Stromal cell of bone marrow (primary cell): ENCODE measurements around the gene WWTR1.

Experiments used
- DNase-seq: peaks from one replicate; pipeline ENCODE4 v3.0.0-alpha.2; 2012; ENCODE audit warnings: low read depth

Gene WWTR1

GRCh38 chr3:149592758-149593240, 65.0 kb downstream of the WWTR1 start:
- no peak for DNase-seq

- no peak for DNase-seq
Observed at GRCh38 chr3:149590691-149591441, 67.0 kb downstream of the WWTR1 start.

- DNase-seq, result no peak
Observed at GRCh38 chr3:149589332-149589731, 68.5 kb downstream of the WWTR1 start.

- no peak for DNase-seq
Observed at GRCh38 chr3:149588909-149589308, 68.9 kb downstream of the WWTR1 start.

DNA sequence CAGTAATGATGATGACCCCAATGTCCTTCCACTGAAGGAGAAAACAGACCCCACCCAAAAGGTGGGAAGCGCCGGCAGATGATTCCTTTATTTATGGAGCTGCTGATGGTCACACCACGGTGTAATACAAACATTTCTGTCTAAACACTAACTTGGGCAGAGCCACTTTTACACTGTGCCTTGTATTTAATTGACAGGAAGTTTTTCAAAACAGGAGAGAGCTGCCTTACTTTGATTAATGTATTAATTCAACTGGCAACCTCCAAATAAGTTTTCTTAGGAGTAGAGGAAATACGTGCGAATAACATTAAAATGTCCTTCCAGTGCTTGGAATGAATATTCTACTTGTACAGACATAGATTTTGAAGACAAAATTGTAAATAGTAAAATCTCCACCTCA, 70.4 kb downstream of the WWTR1 start:
- no peak for DNase-seq

- DNase-seq, result no peak
Observed at GRCh38 chr3:149586871-149587270, 71.0 kb downstream of the WWTR1 start.

GRCh38 chr3:149585401-149585726, 72.5 kb downstream of the WWTR1 start:
- DNase-seq, result no peak

GRCh38 chr3:149583921-149584635, 73.7 kb downstream of the WWTR1 start:
- no peak for DNase-seq

GRCh38 chr3:149582395-149582794, 75.4 kb downstream of the WWTR1 start:
- no peak for DNase-seq

- DNase-seq, result peak; percentile 90
Observed at GRCh38 chr3:149581681-149582370, 76.0 kb downstream of the WWTR1 start.

DNA sequence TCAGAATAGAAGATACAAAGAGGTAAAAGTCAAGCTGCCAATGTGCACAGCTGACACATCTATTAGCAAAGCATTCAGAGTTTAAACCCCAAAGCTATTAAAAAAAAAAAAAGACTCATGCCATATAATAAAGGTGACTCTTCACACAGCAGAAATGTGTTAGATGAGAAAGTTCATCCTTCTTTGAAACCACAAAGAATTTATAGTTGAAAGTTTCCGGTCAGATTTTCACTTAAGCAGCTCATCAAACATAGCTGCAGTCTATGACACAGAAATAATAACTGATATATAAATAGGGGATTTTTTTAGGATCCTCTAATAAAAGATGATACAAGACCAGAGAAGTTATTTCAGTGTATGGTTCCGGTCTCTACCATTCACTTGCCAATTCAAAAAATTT, 76.6 kb downstream of the WWTR1 start:
- DNase-seq, result no peak

GRCh38 chr3:149579838-149580542, 77.8 kb downstream of the WWTR1 start:
- DNase-seq, result no peak

DNA sequence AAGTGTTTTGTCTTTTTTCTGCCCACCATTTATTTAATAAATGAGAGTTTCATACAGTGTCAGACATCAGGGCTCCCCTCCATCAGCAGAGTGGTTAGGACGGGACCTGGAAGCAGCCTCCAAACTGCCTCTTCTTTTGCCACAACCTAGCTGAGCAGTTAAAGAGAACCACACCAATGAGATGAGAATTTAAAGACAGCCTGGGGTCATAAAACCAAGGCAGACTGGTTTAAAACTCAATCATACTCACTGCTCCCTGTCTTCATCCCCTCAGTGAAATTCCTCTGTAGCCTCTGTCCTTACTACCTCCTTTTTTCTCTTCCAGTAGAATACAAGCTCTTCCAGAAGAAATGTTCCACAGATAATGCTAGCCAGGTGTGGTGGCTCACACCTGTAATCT, 78.7 kb downstream of the WWTR1 start:
- DNase-seq, result no peak

- DNase-seq, result no peak
Observed at GRCh38 chr3:149577801-149578200, 80.0 kb downstream of the WWTR1 start.

GRCh38 chr3:149575961-149576564, 81.8 kb downstream of the WWTR1 start:
- peak; percentile 98 for DNase-seq

DNA sequence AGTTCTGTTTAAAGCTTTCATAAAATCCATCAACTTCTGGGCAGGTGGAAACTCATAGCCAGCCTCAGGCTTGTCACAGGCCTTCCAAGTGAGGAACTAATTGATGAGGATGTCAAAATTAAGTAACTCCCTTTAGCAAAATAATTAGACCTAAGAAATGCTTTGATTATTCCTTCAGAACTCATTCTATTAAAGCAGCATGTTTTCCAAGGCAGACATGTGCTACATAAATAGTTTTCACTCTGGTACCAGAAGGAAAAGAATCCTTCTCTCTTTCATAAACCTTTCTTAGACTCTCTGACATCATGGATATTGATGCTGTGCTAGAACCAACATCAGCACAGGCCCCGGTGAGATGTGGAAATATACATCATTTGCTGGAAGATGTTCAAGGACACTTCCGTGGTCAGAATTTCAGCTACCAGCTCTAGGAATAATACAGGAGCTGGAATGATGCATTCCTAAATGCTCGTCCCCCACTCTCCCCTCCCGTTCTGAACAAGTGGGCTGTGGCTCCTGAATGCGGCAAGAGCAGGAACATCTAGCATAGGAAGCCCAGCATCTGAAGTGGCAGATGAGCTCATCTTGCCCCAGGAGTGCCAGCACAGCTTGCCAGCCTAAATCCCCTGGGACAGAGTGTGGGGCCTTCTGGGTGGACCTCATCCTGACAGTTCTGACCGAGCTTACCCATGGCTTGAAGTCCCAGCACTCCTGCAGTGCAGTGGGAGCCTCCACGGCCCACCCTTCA, 82.4 kb downstream of the WWTR1 start:
- peak; percentile 78 for DNase-seq

DNA sequence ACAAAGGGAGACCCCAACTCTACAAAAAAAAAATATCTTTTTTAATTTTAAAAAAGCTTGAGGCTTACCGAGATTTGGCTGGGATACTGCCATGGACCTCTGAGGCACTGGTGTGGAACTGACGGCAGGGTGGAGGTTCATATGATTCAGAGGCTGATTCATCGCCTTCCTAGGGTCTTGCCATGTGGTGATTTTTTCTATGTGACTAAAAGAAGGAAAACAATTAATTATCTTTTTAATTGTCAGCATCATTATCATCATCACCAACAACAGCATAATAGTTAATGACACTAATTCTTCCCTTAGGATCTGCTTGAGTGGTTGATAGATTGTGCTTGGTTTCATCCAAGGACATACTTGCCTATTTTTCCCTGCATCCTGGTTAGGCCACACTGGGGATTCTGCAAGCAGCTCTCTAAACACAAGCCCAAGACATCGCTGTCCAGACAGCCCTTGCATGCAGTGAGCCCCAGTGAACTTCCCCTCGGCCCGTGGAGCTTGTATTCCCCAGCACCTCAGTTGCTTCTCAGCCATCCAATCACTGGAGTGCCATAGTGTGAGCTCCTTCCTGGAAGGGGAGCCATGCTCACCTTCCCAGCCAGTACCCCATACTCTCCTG, 84.9 kb downstream of the WWTR1 start:
- peak; percentile 77 for DNase-seq

DNA sequence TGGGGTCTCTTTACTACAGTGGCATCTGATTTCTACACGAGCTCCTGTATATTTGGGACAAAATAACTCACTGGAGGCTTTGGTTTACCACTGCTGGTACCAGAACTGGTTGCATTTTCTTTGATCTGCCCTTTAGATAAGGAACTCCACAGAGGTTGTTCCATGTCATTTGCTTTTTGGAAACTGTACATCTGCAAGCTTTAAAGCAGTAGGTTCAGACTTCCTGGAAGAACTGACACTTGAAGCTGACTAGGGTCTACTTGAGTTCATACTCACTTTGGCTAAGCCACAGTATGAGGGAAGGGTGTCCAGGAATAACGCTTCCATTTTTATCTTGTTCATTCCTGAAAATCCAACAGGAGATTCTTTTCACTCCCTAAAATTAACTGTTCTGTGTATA, 86.4 kb downstream of the WWTR1 start:
- DNase-seq, result no peak

DNA sequence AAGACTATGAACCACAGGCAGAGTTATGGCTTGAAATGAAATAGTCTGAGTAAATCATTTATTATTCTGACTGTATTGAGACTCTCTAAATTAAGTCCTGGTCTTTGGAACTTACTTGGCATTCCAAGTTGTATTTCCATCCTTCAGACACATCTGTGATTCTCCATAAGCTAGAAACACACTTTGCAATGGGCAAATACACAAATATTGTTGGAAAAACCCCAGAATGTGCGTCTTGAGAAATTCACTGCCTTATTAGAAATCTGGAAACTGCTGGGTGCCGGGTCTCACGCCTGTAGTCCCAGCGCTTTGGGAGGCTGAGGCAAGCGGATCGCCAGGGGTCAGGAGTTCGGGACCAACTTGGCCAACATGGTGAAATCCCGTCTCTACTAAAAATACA, 87.8 kb downstream of the WWTR1 start:
- DNase-seq, result no peak

GRCh38 chr3:149567381-149567780, 90.4 kb downstream of the WWTR1 start:
- no peak for DNase-seq
